Stimulated activated CD4-positive, alpha-beta T cell treated with anti-CD3 and anti-CD28 coated beads, Interleukin-15, amount 100 ng/mL, for 24 hours (primary cell): Measurements from ENCODE around the gene PBLD.

Source experiments
- DNase-seq: peaks from one replicate; pipeline ENCODE4 v3.0.0-alpha.2; 2020

Gene PBLD

GRCh38 chr10:68332259-68333057, at the start of gene PBLD:
Gene PBLD (minus strand): TSS chr10:68332928. CDS start chr10:68306844, 26,084 bp downstream.
- peak; percentile 72 for DNase-seq

- DNase-seq, result no peak
Observed at GRCh38 chr10:68371604-68372003, 38.9 kb upstream of the PBLD start.

GRCh38 chr10:68367121-68367520, 34.4 kb upstream of the PBLD start:
- DNase-seq, result no peak

DNA sequence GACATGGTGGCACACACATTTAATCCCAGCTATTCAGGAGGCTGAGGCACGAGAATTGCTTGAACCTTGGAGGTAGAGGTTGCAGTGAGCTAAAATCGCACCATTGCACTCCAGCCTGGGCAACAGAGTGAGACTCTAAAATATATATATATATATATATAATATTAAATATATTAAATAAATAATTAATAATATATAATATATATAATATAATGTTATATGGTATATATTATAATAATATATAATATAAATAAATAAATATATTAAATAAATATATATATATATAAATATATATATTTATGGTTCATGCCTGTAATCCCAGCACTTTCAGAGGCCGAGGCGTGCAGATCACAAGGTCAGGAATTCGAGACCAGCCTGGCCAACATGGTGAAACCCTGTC, 33.9 kb upstream of the PBLD start:
- DNase-seq, result no peak

GRCh38 chr10:68365611-68366010, 32.9 kb upstream of the PBLD start:
- no peak for DNase-seq

DNA sequence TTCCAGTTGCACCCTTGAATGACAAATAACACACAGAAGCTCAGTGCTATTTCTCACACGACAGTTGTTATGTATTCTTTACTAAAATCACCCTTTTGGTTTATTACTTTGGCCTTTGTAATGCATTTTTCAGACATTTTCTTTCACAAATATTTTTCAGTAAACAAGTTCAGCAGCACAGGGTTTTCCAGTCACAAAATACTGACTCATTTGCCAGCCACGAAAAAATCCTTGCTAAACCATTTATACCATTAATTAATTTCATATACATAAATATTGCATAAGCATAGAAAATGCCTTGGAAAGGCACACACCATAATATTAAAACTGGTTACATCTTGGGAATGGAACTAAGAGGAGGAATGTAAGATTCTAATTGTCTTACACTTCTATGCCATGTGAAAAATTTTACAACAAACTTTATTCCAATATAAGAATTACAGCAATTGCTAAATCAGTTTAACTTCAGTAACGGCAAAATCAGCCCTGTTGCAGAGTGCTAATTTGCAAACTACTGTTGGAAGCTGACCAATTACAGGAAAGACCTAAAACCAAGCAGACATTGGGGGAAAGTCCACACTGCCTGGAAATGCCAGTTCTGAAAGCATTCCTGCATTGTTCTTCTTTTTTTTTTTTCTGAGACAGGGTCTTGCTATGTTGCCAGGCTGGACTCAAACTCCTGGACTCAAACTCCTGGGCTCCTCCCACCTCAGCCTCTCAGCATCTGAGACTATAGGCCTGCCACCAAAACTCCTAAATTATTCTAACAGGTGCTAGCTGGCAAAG, 31.6 kb upstream of the PBLD start:
- DNase-seq, result no peak

- no peak for DNase-seq
Observed at GRCh38 chr10:68362590-68362989, 29.9 kb upstream of the PBLD start.

- no peak for DNase-seq
Observed at GRCh38 chr10:68359189-68359588, 26.5 kb upstream of the PBLD start.

- DNase-seq, result no peak
Observed at GRCh38 chr10:68353537-68353936, 20.8 kb upstream of the PBLD start.

DNA sequence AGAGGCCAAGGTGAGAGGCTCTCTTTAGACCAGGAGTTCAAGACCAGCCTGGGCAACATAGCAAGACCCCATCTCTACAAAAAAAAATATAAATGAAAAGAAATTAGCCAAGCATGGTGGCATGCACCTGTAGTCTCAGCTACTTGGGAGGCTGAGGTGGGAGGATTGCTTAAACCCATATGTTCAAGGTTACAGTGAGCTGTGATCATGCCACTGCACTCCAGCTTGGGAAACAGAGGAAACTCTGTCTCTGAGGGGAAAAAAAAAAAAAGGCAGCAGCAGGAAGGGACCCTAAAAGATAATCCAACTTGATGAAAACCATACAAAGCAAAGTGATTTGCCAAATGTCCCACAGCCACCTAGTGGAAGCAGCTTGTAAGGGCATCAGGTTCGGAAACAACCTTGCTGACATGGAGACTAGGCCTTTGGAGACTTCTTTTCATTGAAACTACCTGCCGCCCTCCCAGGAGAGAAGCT, 15.6 kb upstream of the PBLD start:
- peak; percentile 57 for DNase-seq

- no peak for DNase-seq
Observed at GRCh38 chr10:68346774-68347173, 14.0 kb upstream of the PBLD start.

- no peak for DNase-seq
Observed at GRCh38 chr10:68345621-68346020, 12.9 kb upstream of the PBLD start.

DNA sequence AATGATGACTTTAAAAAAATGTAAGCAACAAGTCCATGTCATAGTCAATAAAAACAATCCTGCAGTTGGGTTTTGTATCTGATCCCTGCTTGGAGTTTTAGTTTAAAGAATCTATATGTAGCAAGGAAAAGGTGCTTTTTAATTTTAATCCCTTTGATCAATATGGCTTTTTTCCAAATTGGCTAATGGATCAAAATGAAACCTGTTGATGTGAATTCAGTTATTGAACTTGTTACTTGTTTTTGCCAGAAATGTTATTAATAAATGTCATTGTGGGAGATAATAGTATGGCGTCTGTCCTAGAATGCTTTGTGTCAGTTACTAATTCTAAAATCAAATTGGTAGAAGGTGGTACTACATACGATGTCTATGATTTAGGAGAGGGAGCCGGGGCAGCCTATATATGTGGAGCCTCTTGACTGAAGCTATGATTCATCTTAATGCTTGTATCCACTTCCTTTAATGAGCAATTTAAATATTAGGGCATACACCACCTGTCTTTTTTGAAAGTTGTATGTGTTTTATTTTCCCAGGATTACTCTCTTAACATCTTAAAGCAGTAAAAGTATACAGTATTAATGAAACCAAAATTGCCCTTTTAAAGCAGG, 10.3 kb upstream of the PBLD start:
- DNase-seq, result no peak

DNA sequence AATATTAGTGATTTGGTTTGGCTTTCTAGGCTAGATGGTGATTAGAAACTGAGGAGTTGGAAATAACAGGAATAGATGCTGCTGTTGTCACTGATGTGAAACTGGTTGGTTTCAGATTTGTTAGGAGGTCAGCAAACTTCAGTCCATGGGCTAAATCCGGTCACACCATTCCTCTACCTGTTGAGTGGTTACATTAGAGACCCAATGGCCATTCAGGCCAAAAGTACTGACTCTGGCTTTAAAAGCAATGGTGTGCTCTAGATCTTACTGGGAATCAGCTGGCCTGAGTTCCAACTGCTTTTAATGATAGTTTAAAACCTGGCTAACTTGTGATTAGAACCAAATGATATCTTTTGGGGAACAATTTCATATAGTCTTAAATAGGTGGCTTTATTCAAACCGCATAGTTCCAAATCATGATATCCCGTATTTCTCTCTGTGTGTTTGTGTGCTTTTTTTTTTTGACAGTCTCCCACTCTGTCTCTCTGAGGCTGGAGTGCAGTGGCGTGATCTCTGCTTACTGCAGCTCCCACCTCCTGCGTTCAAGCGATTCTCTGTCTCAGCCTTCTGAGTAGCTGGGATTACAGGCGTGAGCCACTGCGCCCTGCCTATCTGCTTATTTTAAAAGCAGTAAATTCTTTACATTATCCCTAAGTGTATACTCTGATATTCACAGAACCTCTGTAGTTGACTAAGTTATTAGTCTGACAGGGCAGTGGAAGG, 7.8 kb upstream of the PBLD start:
- no peak for DNase-seq

DNA sequence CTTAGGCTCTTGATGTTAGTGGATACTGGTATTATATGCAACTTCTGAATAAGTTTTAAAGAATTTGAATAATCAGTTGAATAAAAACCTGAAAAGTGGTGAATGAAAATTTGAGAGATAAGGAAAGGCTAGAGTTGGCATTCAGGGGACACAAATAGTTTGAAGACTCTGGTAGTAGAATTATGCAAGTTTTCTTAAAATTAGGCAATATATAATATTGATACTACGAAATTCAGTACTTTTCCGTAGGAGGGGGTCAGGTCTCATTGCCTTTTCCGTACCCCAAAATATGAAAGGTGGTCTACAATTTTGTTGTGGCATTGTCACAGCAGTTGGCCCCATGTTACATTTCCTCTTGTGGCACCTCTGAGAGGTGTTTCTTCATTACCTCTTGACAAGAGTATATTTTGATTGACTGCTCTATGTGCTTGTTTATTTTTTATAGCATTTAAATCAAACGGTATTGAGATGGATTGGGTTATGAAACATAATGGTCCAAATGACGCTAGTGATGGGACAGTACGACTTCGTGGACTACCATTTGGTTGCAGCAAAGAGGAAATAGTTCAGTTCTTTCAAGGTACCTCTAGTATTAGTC, 4.1 kb upstream of the PBLD start:
- DNase-seq, result no peak

- no peak for DNase-seq
Observed at GRCh38 chr10:68334672-68335467, 2.1 kb upstream of the PBLD start.

GRCh38 chr10:68333440-68334431, 1.0 kb upstream of the PBLD start:
- no peak for DNase-seq

GRCh38 chr10:68333058-68333395, 299 bp upstream of the PBLD start:
- no peak for DNase-seq

DNA sequence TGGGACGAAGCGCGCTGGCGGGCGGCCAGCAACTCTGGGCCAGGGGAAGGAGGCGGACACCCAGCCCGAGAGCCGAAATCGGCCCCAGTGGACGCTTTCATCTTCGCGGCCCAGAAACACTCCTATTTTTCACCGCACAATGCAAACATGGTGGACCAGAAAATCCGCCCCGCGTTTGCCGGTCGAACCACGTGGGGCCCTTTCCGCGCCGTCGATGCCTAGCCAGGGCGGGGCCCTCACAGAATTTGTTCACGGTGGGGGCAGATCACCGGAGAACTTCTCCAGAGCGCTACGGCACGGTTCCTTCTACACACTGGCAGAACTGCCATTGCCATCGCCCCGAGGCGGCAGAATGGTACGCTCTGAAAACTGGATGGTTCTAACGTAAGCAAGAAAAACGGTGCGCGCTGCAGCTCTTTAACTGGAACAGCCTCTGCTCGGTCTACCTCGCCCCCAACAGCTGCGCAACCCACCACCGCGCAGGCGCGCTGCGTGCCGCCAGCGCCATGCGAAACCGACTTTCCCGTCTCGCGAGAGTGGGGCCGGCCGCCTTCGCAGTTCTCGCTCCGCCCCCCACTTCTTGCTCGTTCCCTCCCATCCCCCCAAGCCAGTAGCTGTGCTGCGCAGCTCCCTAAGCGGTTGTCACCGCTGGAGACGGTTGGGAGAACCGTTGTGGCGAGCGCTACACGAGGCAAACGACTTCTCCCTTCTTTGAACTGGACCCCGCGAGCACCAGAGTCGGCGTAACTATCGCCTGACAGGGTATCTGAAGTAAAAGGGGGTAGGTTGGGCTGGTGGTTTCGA, 1.1 kb downstream of the PBLD start, which contains the start of gene HNRNPH3:
HNRNPH3 (plus strand) TSS at position 610 of the 804 bp plus-strand sequence. CDS start 5,158 bp downstream, outside the sequence.
- DNase-seq, result peak; percentile 99
